Raji (cell line): Measurements from ENCODE around the gene C15orf39.

Experiments used
- POLR2A ChIP-seq: IDR thresholded peaks from 2 replicates; pipeline ENCODE4 v1.6.1; 2011; ENCODE audit warnings: low read depth, low read length, control low read depth; ENCODE audit not compliant: insufficient read depth

The C15orf39 gene

GRCh38 chr15:75182187-75183131 lies 19.2 kb upstream of the C15orf39 start:
- no peak for TF ChIP-seq POLR2A

DNA sequence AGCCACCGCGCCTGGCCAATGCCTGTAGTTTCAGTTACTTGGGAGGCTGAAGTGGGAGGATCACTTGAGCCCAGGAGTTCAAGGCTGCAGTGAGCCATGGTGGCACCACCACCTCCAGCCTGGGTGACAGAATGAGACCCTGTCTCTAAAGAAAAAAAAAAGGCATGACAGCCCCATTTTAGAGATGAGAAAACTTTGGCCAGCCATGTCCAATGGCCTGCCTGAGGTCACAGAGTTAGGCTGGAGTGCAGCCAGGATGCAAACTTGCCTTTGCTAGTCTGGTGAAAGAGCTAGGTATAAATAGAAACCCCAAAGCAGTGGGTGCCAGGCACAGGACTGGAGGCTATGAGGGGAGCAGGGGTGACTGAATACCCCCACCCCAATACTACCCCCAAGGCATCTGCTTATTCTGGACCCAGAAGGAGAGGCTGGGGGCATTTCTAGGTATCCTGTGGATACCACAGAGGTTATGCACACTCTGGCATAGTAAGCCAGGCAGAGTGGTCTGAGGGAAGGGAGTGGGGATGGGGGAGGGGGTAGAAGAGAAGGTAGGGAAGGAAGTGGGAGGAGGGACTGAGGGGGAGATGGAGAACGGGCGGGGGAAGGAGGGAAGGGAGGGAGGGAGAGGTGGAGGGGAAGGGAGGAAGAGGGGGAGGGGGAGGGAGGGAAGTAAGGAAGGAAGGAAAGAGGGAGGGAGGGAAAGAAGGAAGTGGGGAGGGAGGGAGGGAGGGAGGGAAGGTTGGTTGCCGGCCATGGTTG lies 16.2 kb upstream of the C15orf39 start:
- TF ChIP-seq POLR2A, result no peak

- TF ChIP-seq POLR2A, result no peak
These were observed 15.6 kb upstream of the C15orf39 start for GRCh38 chr15:75186044-75186443.

GRCh38 chr15:75188499-75188898 lies 13.2 kb upstream of the C15orf39 start:
- no peak for TF ChIP-seq POLR2A

DNA sequence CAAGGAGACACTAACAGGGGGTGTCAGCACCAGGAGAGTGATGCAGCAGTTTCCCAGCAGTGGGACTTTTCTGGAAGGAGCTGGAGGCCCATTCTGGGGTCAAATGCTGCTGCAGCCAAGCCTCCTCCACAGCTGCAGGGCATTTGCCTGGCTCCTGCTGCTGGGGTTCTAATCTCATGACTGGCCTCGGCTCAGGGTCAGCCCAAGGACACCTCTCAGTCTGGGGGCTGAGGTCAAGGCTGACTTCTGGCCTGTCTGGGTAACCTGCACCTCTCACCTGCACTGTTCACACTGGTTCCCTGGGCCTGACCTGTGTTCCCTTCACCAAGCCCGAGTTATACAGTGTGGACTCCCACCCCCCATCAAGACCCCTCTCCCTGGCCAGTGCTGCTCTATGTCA lies 10.4 kb upstream of the C15orf39 start:
- TF ChIP-seq POLR2A, result no peak

DNA sequence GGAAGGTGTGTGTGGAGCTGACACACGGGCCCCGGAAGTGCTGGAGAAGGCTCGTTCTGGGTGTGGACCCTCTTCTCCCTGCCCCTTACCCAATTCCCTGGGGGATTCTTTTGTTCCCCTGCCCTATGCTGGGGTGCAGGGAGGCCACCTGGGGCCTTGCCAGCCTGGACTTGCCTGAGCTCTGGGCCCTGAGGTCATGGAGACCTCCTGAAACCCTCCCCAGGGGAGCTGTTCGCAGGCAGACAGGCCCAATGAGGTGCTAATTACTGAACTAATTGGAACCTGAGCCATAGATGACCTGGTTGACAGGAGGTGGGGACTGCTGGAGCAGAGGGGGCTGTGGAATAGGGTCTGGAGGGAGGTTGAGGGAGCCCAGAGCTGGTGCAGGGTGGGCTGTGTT lies 9.4 kb upstream of the C15orf39 start:
- TF ChIP-seq POLR2A, result no peak

DNA sequence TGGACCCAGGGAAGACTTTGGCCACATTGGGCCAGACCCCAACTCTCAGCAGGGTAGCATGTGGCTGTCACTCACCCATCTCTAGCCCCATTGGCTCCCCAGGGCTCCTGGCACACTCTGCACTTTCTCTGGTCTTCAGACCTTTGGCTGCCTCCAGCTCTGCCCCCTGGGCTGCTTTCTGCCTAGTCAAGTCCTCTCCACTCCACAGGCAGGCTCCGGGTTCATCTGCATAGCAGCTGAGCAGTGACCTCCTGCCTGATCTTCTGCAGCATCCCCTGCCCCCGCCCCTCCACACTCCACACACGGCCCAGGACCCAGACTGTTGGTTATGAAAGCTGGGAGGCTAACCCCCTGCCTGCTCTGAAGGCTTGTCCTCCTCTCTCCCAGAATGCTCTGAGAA lies 8.4 kb upstream of the C15orf39 start:
- no peak for TF ChIP-seq POLR2A

- no peak for TF ChIP-seq POLR2A
These were observed 7.7 kb upstream of the C15orf39 start for GRCh38 chr15:75193976-75194375.

- no peak for TF ChIP-seq POLR2A
These were observed 7.3 kb upstream of the C15orf39 start for GRCh38 chr15:75194397-75194796.

GRCh38 chr15:75195122-75195765 lies 6.4 kb upstream of the C15orf39 start:
- no peak for TF ChIP-seq POLR2A

GRCh38 chr15:75195766-75196241 lies 5.9 kb upstream of the C15orf39 start:
- TF ChIP-seq POLR2A, result no peak

- TF ChIP-seq POLR2A, result no peak
These were observed 4.5 kb upstream of the C15orf39 start for GRCh38 chr15:75197062-75197630.

DNA sequence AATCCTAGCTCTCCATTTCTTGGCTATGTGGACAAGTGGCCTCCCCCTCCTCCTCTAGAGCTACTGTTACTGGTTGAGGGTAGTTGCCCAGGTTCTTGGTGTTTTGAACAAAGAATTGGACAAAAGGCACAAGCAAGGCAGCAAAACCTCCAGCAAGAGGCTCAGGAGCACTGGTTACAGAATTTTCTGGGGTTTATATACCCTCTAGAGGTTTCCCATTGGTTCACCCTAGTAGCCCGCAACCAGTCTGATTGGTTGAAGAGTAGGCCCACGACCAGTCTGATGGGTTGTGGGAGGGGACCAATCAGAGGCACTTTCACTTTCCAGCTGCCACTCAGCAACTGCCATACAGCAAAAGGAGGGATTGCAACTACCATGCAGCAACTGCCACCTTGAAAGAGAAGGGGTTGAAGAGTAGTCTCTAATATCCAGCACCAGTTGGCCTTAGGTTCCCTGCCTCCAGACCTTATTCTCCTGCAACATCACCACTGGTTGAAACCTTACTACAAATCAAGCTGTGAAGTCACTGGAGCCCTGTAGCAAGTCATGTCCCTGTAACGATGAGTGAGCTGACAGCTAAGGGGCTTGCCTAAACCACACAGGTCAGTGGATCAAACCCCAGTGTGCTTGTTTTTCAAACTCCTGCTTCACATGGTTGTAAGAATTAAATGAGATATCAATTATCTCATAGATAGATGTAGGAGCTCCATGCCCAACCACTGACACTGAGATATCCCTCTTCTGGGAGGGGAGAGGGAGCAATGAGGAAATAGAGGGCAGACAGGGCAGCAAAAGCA lies 2.9 kb upstream of the C15orf39 start:
- TF ChIP-seq POLR2A, result peak; percentile 82

- no peak for TF ChIP-seq POLR2A
These were observed 2.2 kb upstream of the C15orf39 start for GRCh38 chr15:75199357-75199940.
